Neutrophil (primary cell): ENCODE results near the gene DCHS1.

ENCODE experiments used
- H3K27ac ChIP-seq: fragments of 200-600 bp; sonication (generic); 2 replicates; pipeline ENCODE4 v1.5.1; 2016; ENCODE audit warnings: mild to moderate bottlenecking, moderate library complexity
- H3K27me3 ChIP-seq: fragments of 200-600 bp; sonication (generic); 2 replicates; pipeline ENCODE4 v1.6.0; 2016; ENCODE audit warnings: mild to moderate bottlenecking
- H3K36me3 ChIP-seq: fragments of 200-600 bp; sonication (generic); 2 replicates; pipeline ENCODE4 v1.5.1; 2017
- H3K4me1 ChIP-seq, 2 experiments: fragments of 200-600 bp in 1 of 2; sonication (generic) in 1 of 2; 1 replicate in 1 of 2; 2 replicates in 1 of 2; pipeline versions ENCODE4 v1.5.1 to v1.6.1; 2013 to 2016; ENCODE audit warnings: low read depth in 1 of 2, low read length in 1 of 2, mild to moderate bottlenecking in 1 of 2, moderate library complexity in 1 of 2; ENCODE audit not compliant: control insufficient read depth in 1 of 2, insufficient read depth in 1 of 2
- H3K4me3 ChIP-seq, 2 experiments: fragments of 200-600 bp in 1 of 2; sonication (generic) in 1 of 2; 1 replicate in 1 of 2; 2 replicates in 1 of 2; pipeline ENCODE4 v1.5.1; 2013 to 2016; ENCODE audit warnings: low read depth in 1 of 2, low read length in 1 of 2, mild to moderate bottlenecking in 1 of 2, moderate library complexity in 1 of 2
- H3K9me3 ChIP-seq: fragments of 200-600 bp; sonication (generic); 2 replicates; pipeline ENCODE4 v1.5.1; 2016
- TF ChIP-seq, protein P1 (sequence below): fragments of 200-600 bp; sonication (generic); IDR thresholded peaks from 2 replicates; pipeline ENCODE4 v1.5.1; 2016; ENCODE audit warnings: antibody characterized with exemption

The DCHS1 gene

GRCh38 chr11:6682936-6683861 lies 27.6 kb upstream of the DCHS1 start, which contains the start of gene MRPL17:
Gene MRPL17 (minus strand): TSS chr11:6683340. CDS start chr11:6683296, 44 bp downstream.
- Histone ChIP-seq H3K27ac (peak within 1 kb of the TSS; percentile 84), H3K36me3 (no peaks in the 10 kb centered on the region), H3K27me3 (no peaks in the 10 kb centered on the region), H3K4me1 (peaks cover 17 to 18% of the 10 kb centered on the region in 2 experiments), H3K9me3 (no peaks in the 10 kb centered on the region), H3K4me3 (peak within 1 kb of the TSS; percentile 80 to 82)
- TF ChIP-seq, protein P1, sequence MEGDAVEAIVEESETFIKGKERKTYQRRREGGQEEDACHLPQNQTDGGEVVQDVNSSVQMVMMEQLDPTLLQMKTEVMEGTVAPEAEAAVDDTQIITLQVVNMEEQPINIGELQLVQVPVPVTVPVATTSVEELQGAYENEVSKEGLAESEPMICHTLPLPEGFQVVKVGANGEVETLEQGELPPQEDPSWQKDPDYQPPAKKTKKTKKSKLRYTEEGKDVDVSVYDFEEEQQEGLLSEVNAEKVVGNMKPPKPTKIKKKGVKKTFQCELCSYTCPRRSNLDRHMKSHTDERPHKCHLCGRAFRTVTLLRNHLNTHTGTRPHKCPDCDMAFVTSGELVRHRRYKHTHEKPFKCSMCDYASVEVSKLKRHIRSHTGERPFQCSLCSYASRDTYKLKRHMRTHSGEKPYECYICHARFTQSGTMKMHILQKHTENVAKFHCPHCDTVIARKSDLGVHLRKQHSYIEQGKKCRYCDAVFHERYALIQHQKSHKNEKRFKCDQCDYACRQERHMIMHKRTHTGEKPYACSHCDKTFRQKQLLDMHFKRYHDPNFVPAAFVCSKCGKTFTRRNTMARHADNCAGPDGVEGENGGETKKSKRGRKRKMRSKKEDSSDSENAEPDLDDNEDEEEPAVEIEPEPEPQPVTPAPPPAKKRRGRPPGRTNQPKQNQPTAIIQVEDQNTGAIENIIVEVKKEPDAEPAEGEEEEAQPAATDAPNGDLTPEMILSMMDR: peak; percentile 84

DNA sequence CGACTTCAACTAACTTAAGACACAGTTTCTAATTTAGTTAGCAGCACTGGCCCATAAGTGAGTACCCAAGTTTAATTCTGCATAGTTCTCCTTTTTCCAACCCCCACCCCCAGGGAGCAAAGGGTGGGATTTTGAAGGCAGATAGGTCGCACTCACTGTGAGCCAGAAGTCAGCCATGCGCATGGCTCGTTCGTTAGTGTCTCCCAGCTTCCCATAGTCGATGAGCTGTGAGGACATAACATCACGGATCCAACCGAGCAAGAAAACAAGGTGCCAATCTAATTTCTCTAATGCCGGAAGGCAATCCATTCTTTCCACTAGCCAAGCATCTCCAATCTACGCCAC lies 27.0 kb upstream of the DCHS1 start:
- TF ChIP-seq, protein P1: no peak
- H3K27me3 ChIP-seq: no peaks in the 10 kb centered on the region
- H3K4me3 ChIP-seq: peak overlapping the region; percentile 80 to 82

DNA sequence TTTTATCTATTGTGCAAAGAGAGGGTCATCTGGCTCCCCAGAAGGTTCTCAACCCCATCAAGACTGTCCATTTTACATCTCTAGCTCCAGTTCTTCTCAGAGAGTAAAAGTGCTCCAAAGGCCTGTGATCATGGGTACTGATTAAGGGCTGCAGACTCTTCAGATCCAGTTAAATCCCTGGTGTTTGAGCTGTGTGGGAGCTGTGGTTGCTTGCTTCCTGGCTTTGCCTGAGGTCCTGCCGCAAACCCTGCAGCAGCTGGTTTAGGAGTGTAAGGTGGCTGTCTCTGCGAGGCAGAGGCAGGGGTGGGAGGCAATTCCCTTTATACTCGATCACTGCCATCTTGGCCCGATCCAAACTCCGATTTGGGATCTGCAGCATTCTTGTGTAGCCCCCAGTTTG lies 26.3 kb upstream of the DCHS1 start:
- TF ChIP-seq, protein P1: no peak
- Histone ChIP-seq H3K4me1 (peaks cover 17 to 18% of the 10 kb centered on the region in 2 experiments), H3K4me3 (peak overlapping the region in 1 of 2 experiments; percentile 82), H3K27ac (no peak overlapping the region), H3K9me3 (no peaks in the 10 kb centered on the region), H3K36me3 (no peaks in the 10 kb centered on the region), H3K27me3 (no peaks in the 10 kb centered on the region)

More for the DNA sequence above, 27.0 kb upstream of the DCHS1 start:
- H3K27ac ChIP-seq: peak overlapping the region; percentile 84
- H3K9me3 ChIP-seq: no peaks in the 10 kb centered on the region
- peaks cover 17 to 18% of the 10 kb centered on the region in 2 experiments for H3K4me1 ChIP-seq
- no peaks in the 10 kb centered on the region for H3K36me3 ChIP-seq

GRCh38 chr11:6681505-6681904 lies 25.9 kb upstream of the DCHS1 start:
- TF ChIP-seq, protein P1: no peak
- Histone ChIP-seq H3K27me3 (no peaks in the 10 kb centered on the region), H3K9me3 (no peaks in the 10 kb centered on the region), H3K36me3 (no peaks in the 10 kb centered on the region), H3K4me3 (no peak overlapping the region), H3K27ac (no peak overlapping the region), H3K4me1 (peaks cover 17 to 18% of the 10 kb centered on the region in 2 experiments)

- TF ChIP-seq, protein P1: no peak
- Histone ChIP-seq H3K9me3 (no peaks in the 10 kb centered on the region), H3K36me3 (no peaks in the 10 kb centered on the region), H3K4me1 (peaks cover 2 to 3% of the 10 kb centered on the region in 2 experiments), H3K4me3 (no peak overlapping the region), H3K27ac (no peak overlapping the region), H3K27me3 (no peaks in the 10 kb centered on the region)
Measured at GRCh38 chr11:6677018-6677417, 21.4 kb upstream of the DCHS1 start.
